Endothelial cell of hepatic sinusoid (primary cell): ENCODE results near the gene SHC4.

Experiments used
- in situ Hi-C: cut with HindIII; loops from 2 replicates; pipeline ENCODE4 v1.10.0; 2017; ENCODE audit warnings: low sequenced_read_pairs

Gene SHC4

GRCh38 chr15:48963524-48964113 is at the start of gene SHC4:
SHC4 (minus strand) TSS chr15:48963919; CDS start chr15:48963015, 904 bp downstream.
- in situ Hi-C loops = no loop called here

DNA sequence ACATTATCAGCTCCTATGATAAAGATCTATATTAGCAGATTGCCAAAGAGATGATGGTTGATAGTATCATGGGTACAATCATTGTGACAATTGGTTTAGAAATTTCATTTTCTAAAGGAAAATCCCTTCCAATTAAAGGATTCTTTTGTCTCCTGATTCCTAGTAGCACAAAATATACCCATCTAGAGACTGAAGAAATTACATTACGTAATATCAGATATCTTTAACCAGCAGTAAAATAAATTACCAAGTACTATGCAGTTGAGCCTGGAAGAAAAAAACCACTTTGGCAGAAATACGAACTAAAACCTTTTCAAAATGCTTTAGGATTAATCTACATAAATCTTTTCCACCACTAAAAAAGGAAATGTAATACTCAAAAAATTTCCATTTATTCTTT is 35.6 kb upstream of the SHC4 start:
- in situ Hi-C loops = no loop called here

GRCh38 chr15:48996276-48996675 is 32.6 kb upstream of the SHC4 start:
- in situ Hi-C loops = no loop called here

- in situ Hi-C loops = no loop called here
These were observed 29.7 kb upstream of the SHC4 start for GRCh38 chr15:48993380-48993779.

- in situ Hi-C loops = no loop called here
These were observed 28.8 kb upstream of the SHC4 start for GRCh38 chr15:48992545-48992944.

- in situ Hi-C loops = no loop called here
These were observed 28.4 kb upstream of the SHC4 start for GRCh38 chr15:48992096-48992495.

DNA sequence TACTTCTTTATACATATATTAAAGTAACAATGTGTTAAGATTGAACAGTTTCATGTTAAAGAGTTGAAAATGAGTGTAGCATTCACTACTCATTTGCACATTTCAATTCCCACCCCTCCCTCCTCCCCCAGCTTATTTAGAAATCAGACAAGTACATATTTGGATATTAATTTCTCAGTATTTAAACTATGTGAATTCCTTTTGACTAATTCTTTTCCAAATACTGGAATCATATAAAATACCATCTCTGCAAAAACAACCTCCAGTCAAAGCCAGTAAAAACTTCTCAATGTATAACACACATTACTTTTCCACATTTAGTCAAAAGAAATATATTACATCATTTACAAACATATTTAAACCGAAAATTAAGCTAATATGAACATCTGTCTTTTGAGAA is 25.5 kb upstream of the SHC4 start:
- in situ Hi-C loops = no loop called here

- in situ Hi-C loops = no loop called here
These were observed 23.4 kb upstream of the SHC4 start for GRCh38 chr15:48987142-48987541.

DNA sequence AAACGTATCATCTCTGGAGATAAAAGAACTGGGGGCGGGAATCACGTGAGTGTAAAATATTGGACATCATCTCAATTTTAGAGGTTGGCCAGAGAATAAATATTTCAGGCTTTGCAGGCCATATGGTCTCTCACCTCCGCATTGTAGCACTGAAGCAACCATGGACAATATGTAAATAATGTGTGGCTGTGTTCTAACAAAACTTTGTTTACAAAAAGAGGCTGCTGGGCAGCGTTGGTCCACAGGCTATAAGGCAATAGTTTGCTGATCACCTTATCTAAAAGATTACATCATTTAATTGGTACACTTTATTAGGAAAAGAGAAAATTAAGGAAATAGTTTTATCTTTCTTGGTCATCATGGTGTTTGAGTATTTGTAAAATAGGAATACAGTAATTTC is 22.5 kb upstream of the SHC4 start:
- in situ Hi-C loops = no loop called here

DNA sequence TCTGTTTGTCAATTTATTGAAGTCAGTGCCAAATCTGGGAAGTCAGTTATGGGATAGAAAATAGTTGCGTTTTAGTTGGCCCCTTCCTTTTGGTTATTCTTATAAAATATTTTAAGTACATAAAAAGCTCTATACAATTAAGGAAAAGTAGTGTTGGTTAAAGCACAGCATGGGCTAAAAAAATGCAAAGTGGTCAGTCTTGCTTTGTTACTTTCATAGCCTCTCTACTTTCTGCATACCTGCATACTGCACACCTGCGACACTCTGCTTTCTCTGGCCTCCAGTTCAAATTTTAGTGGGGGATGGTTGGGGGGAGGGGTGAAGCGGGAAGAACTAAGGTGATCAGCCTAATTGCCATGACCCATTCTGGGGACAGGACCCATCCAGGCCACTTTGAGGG is 21.8 kb upstream of the SHC4 start:
- in situ Hi-C loops = no loop called here

DNA sequence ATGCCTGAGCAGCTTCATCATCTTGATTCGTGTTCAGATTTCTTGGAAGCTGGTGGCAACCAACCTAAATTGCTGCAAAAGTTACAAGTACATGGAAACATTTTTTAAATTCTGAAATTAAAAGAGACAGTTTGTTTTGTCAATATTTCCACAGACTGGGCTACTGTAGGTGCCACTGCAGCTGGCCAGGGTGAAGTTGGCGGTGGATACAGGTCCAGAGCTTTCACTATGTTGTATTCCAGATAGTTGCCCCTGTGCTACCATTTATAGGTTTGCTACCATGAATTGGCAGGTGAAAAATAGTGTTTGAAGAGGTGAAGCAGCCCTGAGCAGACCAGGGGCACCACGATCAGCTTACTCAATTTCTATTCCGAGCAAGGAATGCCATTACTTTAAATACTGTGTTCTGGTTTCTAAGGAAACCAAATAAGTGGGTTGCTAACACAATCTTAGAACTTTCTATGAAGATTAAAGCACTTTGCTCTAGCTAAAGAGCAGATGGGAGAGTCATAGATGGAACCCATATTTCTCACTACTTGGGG is 21.2 kb upstream of the SHC4 start:
- in situ Hi-C loops = no loop called here

- in situ Hi-C loops = no loop called here
These were observed 20.4 kb upstream of the SHC4 start for GRCh38 chr15:48984021-48984710.

DNA sequence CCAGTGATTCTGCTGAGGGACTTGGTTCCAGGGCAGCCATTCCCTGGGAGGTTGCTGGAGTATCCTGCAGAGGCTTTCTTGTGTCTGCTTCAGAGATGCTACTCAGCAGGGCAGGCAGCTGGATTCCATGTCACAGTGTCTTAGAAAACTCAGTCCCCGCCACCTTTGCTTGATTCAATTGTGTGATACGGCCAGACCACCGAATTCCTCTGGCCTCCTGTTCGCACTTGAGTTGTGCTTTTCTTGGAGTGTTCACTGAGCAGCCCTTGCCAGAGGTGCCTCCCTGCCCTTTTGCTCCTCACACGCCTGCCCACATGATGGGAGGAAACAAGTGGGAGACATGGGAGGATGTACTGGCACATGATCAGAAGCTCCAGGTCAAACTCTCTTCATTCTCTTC is 19.6 kb upstream of the SHC4 start:
- in situ Hi-C loops = no loop called here

DNA sequence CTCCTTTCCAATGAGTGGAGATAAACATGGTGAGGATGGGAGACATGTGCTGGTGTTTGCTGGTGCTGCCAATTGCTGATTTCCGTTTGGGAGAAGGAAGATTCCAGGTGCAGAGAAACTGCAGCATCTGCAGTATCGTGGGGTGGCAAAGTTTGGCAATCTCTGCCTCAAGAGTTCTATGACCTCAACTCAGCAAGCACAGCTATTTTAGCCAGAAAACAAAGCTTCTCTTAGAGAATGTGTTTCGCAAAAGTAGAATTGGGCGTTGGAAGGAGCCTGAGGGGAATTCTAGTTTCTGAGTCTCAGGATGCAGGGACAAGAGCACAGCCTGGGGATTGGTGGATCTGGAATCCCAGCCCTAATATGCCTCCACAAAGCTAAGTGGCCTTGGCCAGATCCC is 18.2 kb upstream of the SHC4 start:
- in situ Hi-C loops = no loop called here

DNA sequence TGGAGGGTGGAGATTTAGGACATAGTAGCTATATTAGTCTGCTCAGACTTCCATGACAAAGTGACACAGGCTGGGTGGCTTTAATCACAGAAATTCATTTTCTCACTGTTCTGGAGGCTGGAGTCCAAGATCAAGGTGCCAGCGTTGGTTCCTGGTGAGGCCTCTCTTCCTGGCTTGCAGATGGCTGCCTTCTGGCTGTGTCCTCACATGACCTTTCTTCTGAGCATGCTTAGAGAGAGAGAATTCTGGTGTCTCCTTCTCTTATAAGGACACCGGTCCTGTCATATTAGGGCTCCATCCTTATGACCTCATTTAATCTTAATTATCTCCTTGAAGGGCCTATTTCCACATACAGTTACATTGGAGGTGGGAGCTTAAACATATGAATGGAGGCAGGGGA is 14.9 kb upstream of the SHC4 start:
- in situ Hi-C loops = no loop called here

DNA sequence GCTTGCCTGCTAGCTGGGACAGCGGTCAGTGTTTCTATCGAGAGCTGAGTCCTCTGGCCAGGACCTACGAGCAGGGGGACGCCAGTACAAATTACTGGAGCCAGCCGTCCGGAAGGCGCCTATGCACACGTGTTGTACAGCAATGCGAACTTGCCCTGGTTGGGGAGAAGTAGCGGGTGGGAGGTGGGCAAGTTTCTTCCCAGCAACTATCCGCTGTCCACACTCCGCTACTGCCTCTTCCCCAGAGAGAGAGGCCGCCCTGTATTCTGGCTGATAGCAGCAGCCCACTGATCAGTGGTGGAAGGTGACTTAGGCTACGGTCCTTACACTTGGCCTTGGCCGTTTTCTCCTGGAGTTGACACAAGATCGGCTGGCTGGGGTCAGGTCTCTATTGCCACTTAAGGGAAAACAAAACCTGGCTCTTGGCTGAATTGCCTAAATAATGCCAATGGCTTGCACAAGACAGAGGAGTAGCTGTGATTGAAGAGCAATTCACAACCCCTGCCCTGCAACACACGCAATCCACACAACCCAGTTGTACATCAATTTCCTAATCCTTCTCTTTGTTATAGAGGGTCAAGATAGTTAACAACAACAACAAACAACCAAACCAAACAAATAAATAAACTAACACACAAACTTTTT is 12.8 kb upstream of the SHC4 start:
- in situ Hi-C loops = no loop called here

GRCh38 chr15:48975472-48976419 is 12.0 kb upstream of the SHC4 start:
- in situ Hi-C loops = no loop called here

DNA sequence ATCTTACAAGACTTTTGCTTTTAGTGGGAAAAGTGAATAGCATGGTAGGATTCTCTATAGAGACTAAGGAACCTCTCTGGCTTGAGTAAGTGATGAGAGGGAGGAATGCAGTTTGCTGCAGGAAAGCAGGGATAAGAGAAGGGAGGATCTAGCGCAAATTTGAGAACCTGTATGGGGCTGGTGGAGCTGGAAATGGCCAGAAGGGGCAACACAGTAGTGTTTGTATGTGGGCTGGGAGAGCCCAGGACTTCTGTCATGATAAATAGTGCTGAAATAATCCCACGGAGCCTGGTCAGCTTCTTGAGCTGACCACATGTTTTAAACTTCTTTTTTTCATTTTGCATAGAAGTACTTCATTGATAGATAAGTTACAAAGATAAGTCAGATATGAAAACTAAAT is 11.2 kb upstream of the SHC4 start:
- in situ Hi-C loops = loop anchor here (5.0 kb wide), 1 partner anchor 98 kb away; the partner anchor contains the start of gene EID1

DNA sequence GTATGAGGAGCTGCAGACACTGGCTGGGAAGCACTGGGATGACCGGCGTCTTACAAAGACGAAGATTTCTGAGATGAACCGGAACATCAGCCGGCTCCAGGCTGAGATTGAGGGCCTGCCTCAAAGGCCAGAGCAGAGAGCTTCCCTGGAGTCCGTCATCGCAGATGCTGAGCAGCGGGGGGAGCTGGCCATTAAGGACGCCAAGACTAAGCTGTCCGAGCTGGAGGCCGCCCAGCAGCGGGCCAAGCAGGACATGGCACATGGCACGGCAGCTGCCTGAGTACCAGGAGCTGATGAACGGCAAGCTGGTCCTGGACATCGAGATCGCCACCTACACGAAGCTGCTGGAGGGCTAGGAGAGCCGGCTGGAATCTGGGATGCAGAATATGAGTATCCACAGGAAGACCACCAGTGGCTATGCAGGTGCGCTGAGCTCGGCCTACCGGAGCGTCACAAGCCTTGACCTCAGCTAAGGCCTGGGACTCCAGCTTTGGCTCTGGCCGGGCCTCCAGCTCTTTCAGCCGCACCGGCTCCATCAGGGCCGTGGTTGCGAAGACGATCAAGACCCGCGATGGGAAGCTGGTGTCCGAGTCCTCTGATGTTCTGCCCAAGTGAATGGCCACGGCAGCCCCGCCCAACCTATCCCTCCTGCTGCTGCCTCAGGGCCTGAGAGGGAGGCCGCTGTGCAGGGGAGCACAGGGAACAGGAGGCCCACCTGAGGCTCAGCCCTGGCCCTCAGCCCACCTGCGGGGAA is 9.2 kb upstream of the SHC4 start:
- in situ Hi-C loops = loop anchor here (5.0 kb wide), 1 partner anchor 96 kb away; the partner anchor contains the start of gene EID1

DNA sequence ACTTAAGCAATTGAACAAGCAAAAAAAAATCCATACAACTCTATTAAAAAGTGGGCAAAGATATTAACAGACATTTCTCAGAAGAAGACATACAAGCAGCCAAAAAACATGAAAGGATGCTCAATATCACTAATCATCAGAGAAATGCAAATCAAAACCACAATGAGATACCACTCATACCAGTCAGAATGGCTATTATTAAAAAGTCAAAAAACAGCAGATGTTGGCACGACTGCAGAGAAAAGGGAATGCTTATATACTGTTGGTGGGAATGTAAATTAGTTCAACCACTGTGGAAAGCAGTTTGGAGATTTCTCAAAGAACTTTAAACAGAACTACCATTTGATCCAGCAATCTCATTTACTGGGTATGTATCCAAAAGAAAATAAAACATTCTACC is 7.2 kb upstream of the SHC4 start:
- in situ Hi-C loops = loop anchor here (5.0 kb wide), 1 partner anchor 94 kb away; the partner anchor contains the start of gene EID1
